HEK293 (cell line): Measurements from ENCODE around the gene SDC3.

Experiments used
- ATF2 ChIP-seq: fragments of 450-650 bp; formaldehyde crosslinking; IDR thresholded peaks from 2 replicates; pipeline ENCODE4 v1.5.1; 2016; ENCODE audit warnings: missing biosample characterization, missing genetic modification characterization, low read depth
- CTCF ChIP-seq: fragments of 450-650 bp; formaldehyde crosslinking; IDR thresholded peaks from 2 replicates; pipeline ENCODE4 v1.5.1; 2016; ENCODE audit warnings: missing biosample characterization, missing genetic modification characterization
- MYNN ChIP-seq: fragments of 450-650 bp; formaldehyde crosslinking; IDR thresholded peaks from 2 replicates; pipeline ENCODE4 v1.5.1; 2016; ENCODE audit warnings: missing biosample characterization, missing genetic modification characterization, borderline replicate concordance
- ZNF354C ChIP-seq: fragments of 450-650 bp; formaldehyde crosslinking; IDR thresholded peaks from 2 replicates; pipeline ENCODE4 v1.5.1; 2016; ENCODE audit warnings: missing biosample characterization, missing genetic modification characterization, low read depth, borderline replicate concordance
- ZNF629 ChIP-seq: fragments of 450-650 bp; formaldehyde crosslinking; IDR thresholded peaks from 2 replicates; pipeline ENCODE4 v1.5.1; 2017; ENCODE audit warnings: missing biosample characterization, missing genetic modification characterization

GRCh38 chr1:30928789-30929134 lies 20.2 kb upstream of the SDC3 start:
- TF ChIP-seq ZNF354C (no peak), ZNF629 (tag by site-specific recombination) (no peak), MYNN (tag by site-specific recombination) (no peak), CTCF (tag by site-specific recombination) (no peak), ATF2 (tag by site-specific recombination) (no peak)
